GM23338 (cell line): Measurements from ENCODE around the gene LAGE3. TPM values are rescaled to one million over a fixed set of nuclear protein-coding genes. Genes with fewer than 3 reads are reported as not detected.

Source experiments
- ATAC-seq: fragments of 200-7000 bp; cut with Tn5 transposase; 3 replicates; pipeline ENCODE4 v1.9.1; 2020
- DNase-seq: peaks from one replicate; pipeline ENCODE4 v3.0.0-alpha.2; 2015; ENCODE audit warnings: low spot score
- H2AFZ ChIP-seq: fragments of 200-600 bp; sonication (generic); 2 replicates; pipeline ENCODE4 v1.8.0; 2016; ENCODE audit warnings: antibody characterized with exemption, mild to moderate bottlenecking, moderate library complexity
- H3F3A ChIP-seq: fragments of 200-600 bp; sonication (generic); replicated peaks from 2 replicates; pipeline ENCODE4 v1.8.0; 2017; ENCODE audit warnings: antibody characterized with exemption, mixed run types, low read depth
- H3K27ac ChIP-seq: fragments of 200-600 bp; sonication (generic); 2 replicates; pipeline ENCODE4 v1.6.1; 2016; ENCODE audit warnings: low read depth
- H3K27me3 ChIP-seq: fragments of 200-600 bp; sonication (generic); 2 replicates; pipeline ENCODE4 v1.8.0; 2016; ENCODE audit warnings: mild to moderate bottlenecking, mixed run types, moderate library complexity; ENCODE audit not compliant: insufficient read depth
- H3K36me3 ChIP-seq: fragments of 200-600 bp; sonication (generic); 2 replicates; pipeline ENCODE4 v1.8.0; 2016; ENCODE audit warnings: mild to moderate bottlenecking; ENCODE audit not compliant: insufficient read depth
- H3K4me1 ChIP-seq: fragments of 200-600 bp; sonication (generic); 2 replicates; pipeline ENCODE4 v1.8.0; 2016; ENCODE audit warnings: mild to moderate bottlenecking, moderate library complexity; ENCODE audit not compliant: insufficient read depth
- H3K4me2 ChIP-seq: fragments of 200-600 bp; sonication (generic); 2 replicates; pipeline ENCODE4 v1.7.1; 2017; ENCODE audit warnings: mixed run types
- H3K4me3 ChIP-seq: fragments of 200-600 bp; sonication (generic); 2 replicates; pipeline ENCODE4 v1.6.1; 2016; ENCODE audit warnings: mixed run types
- H3K79me2 ChIP-seq: fragments of 200-600 bp; sonication (generic); replicated peaks from 2 replicates; pipeline ENCODE4 v1.8.0; 2017; ENCODE audit warnings: mild to moderate bottlenecking; ENCODE audit not compliant: insufficient read depth
- H3K9me2 ChIP-seq: fragments of 200-600 bp; sonication (generic); 2 replicates; pipeline ENCODE4 v1.8.0; 2017; ENCODE audit not compliant: insufficient read depth
- H4K20me1 ChIP-seq: fragments of 200-600 bp; sonication (generic); replicated peaks from 2 replicates; pipeline ENCODE4 v1.8.0; 2017; ENCODE audit warnings: mild to moderate bottlenecking; ENCODE audit not compliant: insufficient read depth
- H3K27ac Mint-ChIP-seq: 2 replicates; pipeline ENCODE4 v1.8.0; 2020; ENCODE audit warnings: inconsistent platforms, mild to moderate bottlenecking, moderate library complexity, mixed read lengths
- H3K27me3 Mint-ChIP-seq: 3 replicates; pipeline ENCODE4 v1.8.0; 2022; ENCODE audit warnings: low read depth, mild to moderate bottlenecking, moderate library complexity, mixed read lengths, inconsistent platforms; ENCODE audit not compliant: insufficient read depth, poor library complexity
- H3K36me3 Mint-ChIP-seq: 3 replicates; pipeline ENCODE4 v1.8.0; 2021; ENCODE audit warnings: low read depth, mild to moderate bottlenecking, inconsistent platforms, moderate library complexity, mixed read lengths
- H3K4me1 Mint-ChIP-seq: 3 replicates; pipeline ENCODE4 v1.8.0; 2020; ENCODE audit warnings: mild to moderate bottlenecking, inconsistent platforms, mixed read lengths
- H3K4me3 Mint-ChIP-seq: 3 replicates; pipeline ENCODE4 v1.8.0; 2021; ENCODE audit warnings: moderate library complexity, mild to moderate bottlenecking, inconsistent platforms, mixed read lengths
- H3K9me3 Mint-ChIP-seq: 3 replicates; pipeline ENCODE4 v1.8.0; 2020; ENCODE audit warnings: moderate library complexity, mild to moderate bottlenecking, inconsistent platforms, mixed read lengths
- CREB1 ChIP-seq: fragments of 250-450 bp; sonication (Bioruptor Pico); IDR thresholded peaks from 2 replicates; pipeline ENCODE4 v1.5.0; 2020; ENCODE audit warnings: low read depth, mild to moderate bottlenecking, moderate library complexity
- CTCF ChIP-seq, 2 experiments: fragments of 200-600 bp in 1 of 2; sonication (generic) in 1 of 2; conservative IDR thresholded peaks; 2 replicates each; pipeline versions ENCODE4 v1.5.1 to v1.6.1; 2016 to 2017; ENCODE audit warnings: antibody characterized with exemption in 2 of 2, low read depth in 2 of 2, mild to moderate bottlenecking in 2 of 2, moderate library complexity in 1 of 2
- EZH2 ChIP-seq: fragments of 200-600 bp; sonication (generic); IDR thresholded peaks from one replicate; pipeline ENCODE4 v1.8.0; 2017; ENCODE audit warnings: antibody characterized with exemption, mild to moderate bottlenecking, low read depth; ENCODE audit not compliant: unreplicated experiment
- EZH2phosphoT487 ChIP-seq: fragments of 200-600 bp; sonication (generic); IDR thresholded peaks from one replicate; pipeline ENCODE4 v1.8.1; 2018; ENCODE audit warnings: antibody characterized with exemption; ENCODE audit not compliant: unreplicated experiment
- JUNB ChIP-seq: IDR thresholded peaks from one replicate; pipeline ENCODE4 v1.6.1; 2016; ENCODE audit warnings: antibody characterized with exemption; ENCODE audit not compliant: unreplicated experiment
- NANOG ChIP-seq: IDR thresholded peaks from 2 replicates; pipeline ENCODE4 v1.6.1; 2016; ENCODE audit warnings: antibody characterized with exemption, borderline replicate concordance
- POLR2AphosphoS5 ChIP-seq: IDR thresholded peaks from 2 replicates; pipeline ENCODE4 v1.6.1; 2016; ENCODE audit warnings: antibody characterized with exemption, low read depth
- REST ChIP-seq: IDR thresholded peaks from one replicate; pipeline ENCODE4 v1.6.1; 2018; ENCODE audit warnings: antibody characterized with exemption; ENCODE audit not compliant: unreplicated experiment
- STAT1 ChIP-seq: IDR thresholded peaks from one replicate; pipeline ENCODE4 v1.6.1; 2016; ENCODE audit warnings: antibody characterized with exemption; ENCODE audit not compliant: unreplicated experiment
- ZNF114 ChIP-seq: fragments of 250-450 bp; sonication (Bioruptor Pico); IDR thresholded peaks from 2 replicates; pipeline ENCODE4 v1.5.0; 2020; ENCODE audit warnings: mild to moderate bottlenecking, moderate library complexity
- ZNF331 ChIP-seq: fragments of 250-450 bp; sonication (Bioruptor Pico); IDR thresholded peaks from 2 replicates; pipeline ENCODE4 v1.5.0; 2020; ENCODE audit warnings: low read depth, mild to moderate bottlenecking, moderate library complexity
- polyA plus RNA-seq: library from polyadenylated mRNA; unstranded; fragments of >200 nt; fragmentation: Nextera tagmentation; extraction: Ambion mirVana; gene quantifications from 2 replicates; pipeline ENCODE4 v1.2.1, GENCODE V29; 2016
- total RNA-seq: library from RNA; depleted of rRNA; stranded (reverse); fragments of >200 nt; shearing (Covaris generic); gene quantifications from 2 replicates; pipeline ENCODE4 v1.2.3, GENCODE V29; 2014

LAGE3 gene
- total and polyA plus RNA-seq, 2 experiments from 2014 or later, result 71.0 to 84.5 TPM

GRCh38 chrX:154434394-154435168 is 44.5 kb downstream of the LAGE3 start (continued):
- TF ChIP-seq STAT1 (no peak), EZH2 (no peak), ZNF331 (no peak), ZNF114 (CRISPR knock-in tag) (no peak), CREB1 (CRISPR knock-in tag) (no peak), POLR2AphosphoS5 (no peak), EZH2phosphoT487 (no peak), REST (no peak), CTCF (conservative IDR thresholded peaks at IDR 0.05; ENCODE audit: low read depth in 2 of 2) (no peak)

GRCh38 chrX:154433605-154434004 is 45.5 kb downstream of the LAGE3 start:
- Mint-ChIP-seq H3K27me3 (peaks cover 4% of the 10 kb centered on the region), H3K36me3 (peaks cover 24% of the 10 kb centered on the region), H3K4me3 (no peak overlapping the region), H3K27ac (no peak overlapping the region), H3K4me1 (peaks cover 25% of the 10 kb centered on the region), H3K9me3 (no peaks in the 10 kb centered on the region)
- no peak overlapping the region for H3K4me3 ChIP-seq
- H3K79me2 ChIP-seq, result peaks cover 22% of the 10 kb centered on the region
- H2AFZ ChIP-seq, result no peak overlapping the region
- no peaks in the 10 kb centered on the region for H3K36me3 ChIP-seq
- no peaks in the 10 kb centered on the region for H3K9me2 ChIP-seq
- ATAC-seq (no peak), DNase-seq (no peak)
- no peaks in the 10 kb centered on the region for H3F3A ChIP-seq
- no peaks in the 10 kb centered on the region for H3K27me3 ChIP-seq
- no peaks in the 10 kb centered on the region; the same call in 1 of the 2 replicates for H3K4me1 ChIP-seq
- H3K27ac ChIP-seq, result no peak overlapping the region
- H3K4me2 ChIP-seq, result no peak overlapping the region
- no peaks in the 10 kb centered on the region for H4K20me1 ChIP-seq
- TF ChIP-seq POLR2AphosphoS5 (no peak), ZNF114 (CRISPR knock-in tag) (no peak), CTCF (conservative IDR thresholded peaks at IDR 0.05; ENCODE audit: low read depth in 2 of 2) (no peak), ZNF331 (no peak), EZH2 (no peak), NANOG (no peak), STAT1 (no peak), REST (no peak), JUNB (no peak), EZH2phosphoT487 (no peak)
